Skeletal muscle satellite cell (primary cell): Measurements from ENCODE around the gene MAML2.

Experiments
- H3K27me3 ChIP-seq: 2 replicates; pipeline ENCODE4 v1.7.0; 2013; ENCODE audit warnings: low read length; ENCODE audit not compliant: control insufficient read depth, insufficient read depth
- H3K36me3 ChIP-seq: 2 replicates; pipeline ENCODE4 v1.7.0; 2013; ENCODE audit warnings: mild to moderate bottlenecking, control low read depth, low read length; ENCODE audit not compliant: insufficient read depth
- H3K4me1 ChIP-seq: 2 replicates; pipeline ENCODE4 v1.7.0; 2013; ENCODE audit warnings: low read length; ENCODE audit not compliant: control insufficient read depth, insufficient read depth
- H3K4me2 ChIP-seq: 2 replicates; pipeline ENCODE4 v1.7.0; 2013; ENCODE audit warnings: mild to moderate bottlenecking, low read length
- H3K4me3 ChIP-seq: 2 replicates; pipeline ENCODE4 v1.7.0; 2013; ENCODE audit warnings: low read length
- H3K9ac ChIP-seq: 2 replicates; pipeline ENCODE4 v1.7.0; 2013; ENCODE audit warnings: mild to moderate bottlenecking, low read depth, low read length, moderate library complexity
- H3K9me3 ChIP-seq: replicated peaks from 2 replicates; pipeline ENCODE4 v1.7.0; 2013; ENCODE audit warnings: mild to moderate bottlenecking, control low read depth, low read length

The MAML2 gene

DNA sequence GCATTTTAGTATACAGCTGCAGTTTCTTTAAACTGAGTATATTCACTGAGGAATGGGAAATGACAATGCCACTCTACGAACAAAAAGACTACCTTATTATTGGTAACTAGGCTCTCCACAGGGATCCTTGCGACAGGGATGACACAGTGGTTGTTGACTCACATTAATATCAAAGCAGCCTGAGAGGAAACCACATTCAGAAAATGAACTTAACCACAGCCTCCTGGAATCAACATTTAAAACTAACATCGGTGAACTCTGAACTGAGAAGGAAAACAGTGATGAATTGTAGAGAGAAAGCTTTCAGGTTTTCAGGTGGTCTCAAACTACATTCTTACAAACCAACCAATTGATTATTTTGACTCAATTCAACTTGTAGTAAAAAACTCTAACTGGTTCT is 328.8 kb downstream of the MAML2 start:
- no peaks in the 10 kb centered on the region for H3K27me3 ChIP-seq
- no peak overlapping the region for H3K9ac ChIP-seq
- H3K4me2 ChIP-seq: no peak overlapping the region
- H3K36me3 ChIP-seq: no peaks in the 10 kb centered on the region
- H3K4me3 ChIP-seq: no peak overlapping the region
- H3K4me1 ChIP-seq: peaks cover 30% of the 10 kb centered on the region
- no peaks in the 10 kb centered on the region for H3K9me3 ChIP-seq

DNA sequence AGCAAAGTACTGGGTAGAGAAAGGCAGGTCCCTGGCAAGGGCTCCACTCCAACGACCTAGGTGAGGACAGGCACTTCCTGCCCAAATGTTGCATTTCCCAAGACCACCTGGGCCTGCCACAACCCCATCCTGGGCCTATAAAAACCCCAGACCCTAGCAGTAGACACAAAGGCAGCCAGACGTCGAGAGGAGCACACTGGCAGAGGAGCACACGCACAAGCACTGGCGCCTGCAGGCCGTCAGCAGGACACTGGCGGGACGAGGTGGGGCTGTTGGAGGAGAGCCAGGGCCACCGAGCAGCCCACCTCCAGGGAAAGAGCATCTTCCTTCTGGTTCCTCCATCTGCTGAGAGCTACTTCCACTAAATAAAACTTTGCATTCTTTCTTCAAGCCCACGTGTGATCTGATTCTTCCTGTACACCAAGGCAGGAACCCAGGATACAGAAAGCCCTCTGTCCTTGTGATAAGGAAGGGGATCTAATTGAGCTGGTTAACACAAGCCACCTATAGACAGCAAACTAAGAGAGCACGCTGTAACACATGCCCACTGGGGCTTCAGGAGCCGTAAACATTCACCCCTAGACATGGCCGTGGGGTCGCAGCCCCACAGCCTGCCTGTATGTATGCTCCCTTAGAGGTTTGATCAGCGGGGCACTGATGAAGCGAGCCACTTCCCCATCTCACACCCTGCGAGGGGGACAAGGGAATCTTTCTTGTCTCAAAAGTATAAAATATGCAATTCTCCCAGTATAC is 329.4 kb downstream of the MAML2 start:
- no peak overlapping the region for H3K4me2 ChIP-seq
- no peaks in the 10 kb centered on the region for H3K9me3 ChIP-seq
- H3K4me3 ChIP-seq: no peak overlapping the region
- H3K27me3 ChIP-seq: no peaks in the 10 kb centered on the region
- no peak overlapping the region for H3K9ac ChIP-seq
- no peaks in the 10 kb centered on the region for H3K36me3 ChIP-seq
- H3K4me1 ChIP-seq: peaks cover 30% of the 10 kb centered on the region

DNA sequence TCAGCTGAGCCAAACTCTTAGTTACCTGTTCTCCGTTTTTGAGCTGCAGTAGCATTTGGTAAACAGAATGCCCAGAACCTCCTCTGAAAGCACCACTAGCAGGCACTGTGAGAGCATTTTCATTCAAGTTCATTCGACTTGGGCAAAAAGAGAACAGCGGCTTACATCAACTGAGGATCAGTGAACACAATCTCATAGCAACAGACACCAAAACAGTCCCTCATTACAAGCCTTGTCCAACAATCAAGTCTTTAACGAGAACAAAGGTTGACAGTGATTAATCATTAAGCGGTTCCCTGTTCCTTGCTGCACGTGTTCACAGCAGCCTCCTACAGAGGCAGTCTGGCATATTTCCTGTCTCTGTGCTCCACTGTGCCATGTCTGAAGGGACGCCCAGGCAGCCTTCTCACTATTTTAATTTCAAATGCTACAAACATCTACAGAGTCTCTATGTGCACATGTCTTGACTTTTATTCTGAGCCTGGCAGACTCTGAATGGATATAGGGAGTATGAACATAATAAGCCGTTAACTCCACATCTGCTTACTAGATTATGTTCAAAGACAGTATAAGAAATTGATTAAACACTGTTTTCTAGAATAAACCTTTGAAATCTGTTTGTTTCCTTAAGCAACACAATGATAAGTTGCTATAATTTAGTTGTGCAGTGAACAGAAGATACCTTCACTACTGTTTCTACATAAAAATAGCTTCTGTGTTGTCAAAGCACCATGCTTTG is 330.7 kb downstream of the MAML2 start:
- Histone ChIP-seq H3K4me1 (peaks cover 30% of the 10 kb centered on the region), H3K27me3 (no peaks in the 10 kb centered on the region), H3K9me3 (no peaks in the 10 kb centered on the region), H3K4me2 (peak overlapping the region; percentile 61), H3K36me3 (no peaks in the 10 kb centered on the region), H3K4me3 (no peak overlapping the region), H3K9ac (peak overlapping the region; percentile 36)

DNA sequence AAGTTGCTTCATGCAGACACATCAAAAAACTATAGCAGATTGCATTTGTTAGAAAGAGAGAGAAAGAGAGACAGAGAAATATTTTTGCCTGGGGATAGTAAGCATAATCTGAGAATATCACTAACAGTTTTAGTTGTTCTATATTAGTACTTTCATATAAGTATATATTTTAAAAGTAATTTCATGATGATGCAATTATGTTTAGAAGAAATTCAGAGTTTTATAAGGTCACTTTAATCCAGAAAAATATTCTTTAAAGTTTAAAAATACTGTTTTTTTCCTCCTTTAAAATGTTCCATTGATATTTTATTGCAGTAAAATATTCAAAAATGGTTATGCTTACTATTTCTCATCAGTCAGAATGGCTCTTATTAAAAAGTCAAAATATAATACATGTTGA is 332.3 kb downstream of the MAML2 start:
- Histone ChIP-seq H3K9ac (no peak overlapping the region), H3K4me3 (no peak overlapping the region), H3K9me3 (no peaks in the 10 kb centered on the region), H3K4me1 (peaks cover 30% of the 10 kb centered on the region), H3K27me3 (no peaks in the 10 kb centered on the region), H3K4me2 (no peak overlapping the region), H3K36me3 (no peaks in the 10 kb centered on the region)

DNA sequence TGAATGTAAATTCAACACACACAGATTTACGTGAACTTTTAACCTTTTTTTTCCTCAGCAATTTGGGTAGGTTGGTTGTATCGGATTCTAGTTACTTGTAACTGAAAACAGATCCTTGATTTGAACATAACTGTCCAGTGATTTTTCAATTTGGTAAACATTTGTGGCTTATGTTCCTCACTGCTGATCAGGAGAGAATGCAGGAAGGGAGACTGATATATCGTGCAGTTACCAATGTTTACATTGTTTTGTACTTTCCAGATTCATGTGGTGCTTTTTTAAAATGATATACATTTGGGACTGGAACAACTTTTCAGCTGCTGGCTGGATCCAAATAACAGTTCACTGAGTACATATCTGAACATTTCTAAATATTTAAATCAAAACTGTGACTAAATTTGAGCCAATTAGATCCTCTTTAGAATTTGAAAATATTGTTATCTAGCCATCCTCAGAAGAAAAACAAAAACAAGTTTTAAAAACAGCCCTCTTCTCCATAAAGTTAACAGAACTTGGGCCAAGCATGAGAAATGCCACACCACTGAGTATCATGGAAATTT is 334.8 kb downstream of the MAML2 start:
- H3K9me3 ChIP-seq: no peaks in the 10 kb centered on the region
- H3K4me1 ChIP-seq: peaks cover 14% of the 10 kb centered on the region
- H3K27me3 ChIP-seq: no peaks in the 10 kb centered on the region
- H3K36me3 ChIP-seq: no peaks in the 10 kb centered on the region
- no peak overlapping the region for H3K4me2 ChIP-seq
- H3K9ac ChIP-seq: no peak overlapping the region
- no peak overlapping the region for H3K4me3 ChIP-seq

DNA sequence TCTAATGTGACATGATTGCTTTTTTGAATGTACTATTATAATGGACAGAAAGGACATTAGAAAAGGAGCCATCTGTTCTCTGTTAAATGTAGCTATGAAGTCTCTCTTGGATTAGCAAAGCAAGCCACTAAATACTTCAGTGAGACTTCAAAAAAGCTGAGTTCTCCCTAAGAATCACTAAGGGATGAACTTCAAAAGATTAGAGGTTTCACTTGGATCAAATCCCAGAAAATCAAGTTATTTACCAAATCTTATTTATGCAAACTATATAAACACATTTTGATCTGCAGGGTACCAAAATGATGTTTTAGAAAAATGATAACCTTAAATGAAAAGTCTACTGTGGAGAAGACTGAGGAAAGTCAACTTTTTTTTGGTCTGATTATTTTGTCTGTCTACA is 337.0 kb downstream of the MAML2 start:
- Histone ChIP-seq H3K36me3 (no peaks in the 10 kb centered on the region), H3K4me3 (no peak overlapping the region), H3K27me3 (no peaks in the 10 kb centered on the region), H3K9me3 (no peaks in the 10 kb centered on the region), H3K9ac (no peak overlapping the region), H3K4me2 (no peak overlapping the region), H3K4me1 (peaks cover 7% of the 10 kb centered on the region)

DNA sequence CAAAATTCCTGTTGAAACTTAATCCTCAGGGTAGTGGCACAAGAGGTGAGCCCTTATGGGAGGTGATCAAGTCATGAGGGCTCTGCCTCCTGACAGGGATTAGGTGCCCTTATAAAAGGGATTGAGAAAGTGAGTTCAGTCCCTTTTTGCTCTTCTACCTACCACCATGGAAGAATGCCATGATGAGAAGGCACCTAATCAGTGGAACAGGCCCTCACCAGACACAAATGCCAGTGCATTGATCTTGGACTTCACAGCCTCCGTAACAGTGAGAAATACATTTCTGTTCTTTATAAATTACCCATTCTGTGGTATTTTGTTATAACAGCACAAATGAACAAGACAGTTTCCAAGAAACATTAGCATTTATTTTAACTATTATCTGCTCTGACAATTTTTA is 338.1 kb downstream of the MAML2 start:
- Histone ChIP-seq H3K4me2 (no peak overlapping the region), H3K9me3 (no peaks in the 10 kb centered on the region)

DNA sequence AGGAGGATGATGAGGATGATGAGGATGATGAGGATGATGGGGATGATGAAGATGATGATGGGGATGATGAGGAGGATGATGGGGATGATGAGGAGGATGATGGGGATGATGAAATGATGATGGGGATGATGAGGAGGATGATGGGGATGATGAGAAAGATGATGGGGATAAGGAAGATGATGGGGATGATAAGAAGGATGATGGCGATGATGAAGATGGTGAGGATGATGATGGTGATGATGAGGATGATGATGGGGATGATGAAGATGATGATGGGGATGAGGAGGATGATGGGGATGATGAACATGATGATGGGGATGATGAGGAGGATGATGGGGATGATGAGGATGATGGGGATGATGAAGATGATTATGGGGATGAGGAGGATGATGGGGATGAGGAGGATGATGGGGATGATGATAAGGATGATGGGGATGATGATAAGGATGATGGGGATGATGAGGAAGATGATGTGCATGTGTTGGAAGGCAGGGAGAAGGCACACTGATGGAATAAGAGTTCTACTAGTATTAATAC is 340.2 kb downstream of the MAML2 start:
- H3K4me1 ChIP-seq: peaks cover 23% of the 10 kb centered on the region
- H3K4me2 ChIP-seq: no peak overlapping the region
- H3K27me3 ChIP-seq: no peaks in the 10 kb centered on the region
- H3K9ac ChIP-seq: no peak overlapping the region
- no peaks in the 10 kb centered on the region for H3K9me3 ChIP-seq
- H3K36me3 ChIP-seq: no peaks in the 10 kb centered on the region
- no peak overlapping the region for H3K4me3 ChIP-seq

More for the DNA sequence above, 338.1 kb downstream of the MAML2 start:
- H3K4me1 ChIP-seq: peaks cover 18% of the 10 kb centered on the region
- H3K27me3 ChIP-seq: no peaks in the 10 kb centered on the region
- H3K36me3 ChIP-seq: no peaks in the 10 kb centered on the region
- no peak overlapping the region for H3K4me3 ChIP-seq
- no peak overlapping the region for H3K9ac ChIP-seq

DNA sequence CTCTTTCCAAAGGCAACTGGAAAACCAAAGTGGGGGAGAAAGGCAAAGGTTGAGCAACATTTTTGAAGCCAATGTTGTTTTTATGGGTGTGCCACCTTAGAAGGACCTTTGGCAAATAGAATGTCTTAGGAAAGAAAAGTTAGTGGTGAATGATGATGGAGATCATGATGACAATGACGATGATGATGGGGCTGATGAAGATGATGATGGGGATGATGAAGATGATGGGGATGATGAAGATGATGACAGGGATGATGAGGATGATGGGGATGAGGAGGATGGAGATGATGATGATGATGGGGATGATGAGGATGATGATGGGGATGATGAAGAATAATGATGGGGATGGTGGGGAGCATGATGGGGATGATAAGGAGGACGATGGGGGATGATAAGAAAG is 340.7 kb downstream of the MAML2 start:
- H3K4me2 ChIP-seq: no peak overlapping the region
- no peak overlapping the region for H3K4me3 ChIP-seq
- H3K9me3 ChIP-seq: no peaks in the 10 kb centered on the region

DNA sequence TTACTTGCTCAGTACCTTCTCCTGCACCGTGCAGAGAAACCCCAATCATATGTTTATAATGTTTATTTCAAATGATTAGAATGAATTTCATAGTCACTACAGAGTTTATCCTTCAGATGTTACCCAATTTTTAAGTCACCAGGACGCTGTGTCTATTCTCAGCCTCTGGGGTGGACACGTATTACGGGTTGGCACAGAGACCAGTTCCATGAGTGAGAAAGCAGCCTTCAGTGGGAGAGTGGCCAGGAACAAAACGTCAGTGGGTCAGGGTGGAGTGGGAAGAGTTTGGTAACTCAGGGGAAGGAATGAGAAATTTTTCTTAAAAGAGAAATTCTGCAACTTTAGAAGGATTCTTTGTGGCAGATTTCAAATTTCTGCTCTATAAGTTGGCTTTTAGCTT is 342.0 kb downstream of the MAML2 start:
- H3K27me3 ChIP-seq: no peaks in the 10 kb centered on the region
- H3K36me3 ChIP-seq: no peaks in the 10 kb centered on the region
- H3K4me2 ChIP-seq: peak overlapping the region; percentile 7
- peaks cover 23% of the 10 kb centered on the region for H3K4me1 ChIP-seq
- H3K9ac ChIP-seq: peak overlapping the region; percentile 52
- no peak overlapping the region for H3K4me3 ChIP-seq
- H3K9me3 ChIP-seq: no peaks in the 10 kb centered on the region

More for the DNA sequence above, 340.7 kb downstream of the MAML2 start:
- H3K27me3 ChIP-seq: no peaks in the 10 kb centered on the region
- H3K36me3 ChIP-seq: no peaks in the 10 kb centered on the region
- H3K9ac ChIP-seq: no peak overlapping the region
- peaks cover 23% of the 10 kb centered on the region for H3K4me1 ChIP-seq

DNA sequence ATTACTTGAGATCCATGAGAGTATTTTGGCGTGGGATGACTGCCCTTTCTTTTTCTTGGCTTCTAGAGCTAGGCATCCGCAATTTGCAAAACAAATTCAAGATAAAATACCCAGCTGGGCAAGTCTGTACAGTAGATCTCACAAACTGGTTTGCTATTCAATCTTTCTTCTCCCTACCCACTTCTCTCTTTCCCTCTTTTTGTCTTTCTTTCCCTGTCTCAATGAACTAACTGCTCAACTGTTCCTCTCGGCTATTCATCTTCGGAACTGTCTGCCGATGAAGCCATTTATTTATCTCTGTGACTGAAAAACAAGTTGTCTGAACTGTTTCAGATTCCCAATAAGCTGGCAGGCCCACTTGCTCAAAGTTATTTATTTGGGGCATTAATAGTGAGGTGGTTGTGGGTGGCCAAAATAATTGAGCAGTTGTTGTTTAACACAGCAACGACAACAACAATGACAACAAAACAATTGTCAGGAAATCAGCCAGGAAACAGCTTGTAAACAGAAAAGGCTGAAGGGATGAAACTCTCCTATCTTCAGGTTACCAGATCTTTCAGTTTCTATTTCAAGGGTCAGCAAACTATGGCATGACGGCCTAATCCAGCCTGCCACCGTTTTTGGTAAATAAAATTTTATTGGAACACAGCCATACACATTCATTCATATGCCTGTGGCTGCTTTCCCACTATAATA is 343.1 kb downstream of the MAML2 start:
- H3K36me3 ChIP-seq: no peaks in the 10 kb centered on the region
- H3K9me3 ChIP-seq: no peaks in the 10 kb centered on the region
- peaks cover 23% of the 10 kb centered on the region for H3K4me1 ChIP-seq
- peak overlapping the region; percentile 71 for H3K4me2 ChIP-seq
- peak overlapping the region; percentile 52 for H3K9ac ChIP-seq
- no peaks in the 10 kb centered on the region for H3K27me3 ChIP-seq
- peak overlapping the region; percentile 10 for H3K4me3 ChIP-seq
